Activated CD8-positive, alpha-beta memory T cell treated with anti-CD3 and anti-CD28 coated beads for 48 hours (primary cell): Measurements from ENCODE around the gene MAGEA2.
"Not testable (repeated sequence)": the region's sequence is repeated elsewhere in the genome, so short reads cannot be mapped to it uniquely, and the experiment has no call there.

Experiments
- DNase-seq, 3 experiments: peaks; one replicate each; pipeline ENCODE4 v3.0.0-alpha.2; 2020; ENCODE audit warnings: low read depth in 2 of 3, low spot score in 2 of 3

The MAGEA2 gene

DNA sequence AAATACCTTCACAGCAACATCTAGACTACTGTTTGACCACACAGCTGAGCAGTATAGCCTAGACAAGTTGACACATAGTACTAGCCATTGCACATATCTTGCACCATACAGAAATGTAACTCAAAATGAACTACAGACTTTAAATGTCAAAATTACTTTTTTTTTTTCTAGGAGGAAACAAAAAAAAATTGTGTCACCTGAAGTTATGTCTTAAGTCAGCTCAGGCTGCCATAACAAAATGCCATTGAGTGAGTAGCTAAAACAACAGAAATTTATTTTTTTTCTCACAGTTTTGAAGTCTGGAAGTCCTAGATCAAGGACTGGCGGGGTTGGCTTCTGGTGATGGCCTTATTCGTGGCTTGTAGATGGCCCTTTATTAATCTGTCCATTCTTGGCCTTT is 44.5 kb downstream of the MAGEA2 start, which contains the start of gene CSAG2:
TSS of gene CSAG2 (minus strand) at position 101 of the 400 bp plus-strand sequence. CDS start 161 bp downstream, outside the sequence.
- DNase-seq, result not testable (repeated sequence)

DNA sequence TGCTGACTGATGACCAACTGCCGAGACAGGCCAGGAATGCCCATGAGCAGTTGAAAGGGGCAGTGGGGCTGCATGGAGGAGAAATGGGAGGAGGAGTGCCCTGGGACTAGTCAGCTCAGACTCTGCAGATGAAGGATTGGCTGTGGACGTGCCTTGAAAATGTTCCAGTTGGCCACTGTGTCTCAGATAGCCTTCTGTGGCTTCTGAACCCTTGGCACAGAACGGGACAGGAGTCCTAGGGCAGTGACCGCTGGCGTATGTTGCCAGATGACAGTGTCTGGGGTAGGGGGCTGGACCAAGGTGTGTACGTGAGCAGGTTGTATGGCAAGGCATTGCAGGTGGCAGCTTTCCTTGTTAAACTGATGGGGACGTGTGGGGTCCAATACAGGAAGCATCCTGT is 47.1 kb downstream of the MAGEA2 start:
- not testable (repeated sequence) for DNase-seq

DNA sequence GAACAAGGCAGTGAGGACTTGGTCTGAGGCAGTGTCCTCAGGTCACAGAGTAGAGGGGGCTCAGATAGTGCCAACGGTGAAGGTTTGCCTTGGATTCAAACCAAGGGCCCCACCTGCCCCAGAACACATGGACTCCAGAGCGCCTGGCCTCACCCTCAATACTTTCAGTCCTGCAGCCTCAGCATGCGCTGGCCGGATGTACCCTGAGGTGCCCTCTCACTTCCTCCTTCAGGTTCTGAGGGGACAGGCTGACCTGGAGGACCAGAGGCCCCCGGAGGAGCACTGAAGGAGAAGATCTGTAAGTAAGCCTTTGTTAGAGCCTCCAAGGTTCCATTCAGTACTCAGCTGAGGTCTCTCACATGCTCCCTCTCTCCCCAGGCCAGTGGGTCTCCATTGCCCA is 53.3 kb downstream of the MAGEA2 start:
- not testable (repeated sequence) for DNase-seq
